ENCODE data around the gene AMZ2.

Gene AMZ2

DNA sequence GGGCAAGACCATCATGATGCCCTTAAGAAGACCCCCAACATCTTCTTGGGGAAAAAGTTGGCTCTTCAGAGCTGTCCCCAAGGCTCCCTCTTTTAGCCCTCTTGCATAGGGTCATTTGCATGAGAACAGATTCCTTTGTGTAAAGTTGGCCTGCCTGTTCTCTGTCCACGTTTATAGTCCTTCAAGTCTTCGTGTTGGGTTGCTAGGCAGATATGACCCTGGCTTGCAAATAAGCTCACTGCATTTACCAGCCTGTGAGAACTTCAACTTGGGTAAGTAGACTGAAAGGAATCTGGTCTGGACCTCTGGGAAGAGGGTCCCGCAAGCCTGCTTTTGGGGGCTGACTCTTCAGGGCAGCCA lies 46.3 kb downstream of the AMZ2 start:
- Histone ChIP-seq H3F3A (ENCODE audit: insufficient read depth, low read length) (0 out of 2 replicates have a peak, but pooled peaks cover 4% of the 10 kb centered on the region), H3K4me3 (ENCODE audit: low read depth, low read length, poor library complexity, severe bottlenecking) (no peak overlapping the region), H3K79me2 (ENCODE audit: insufficient read depth, low read length) (peaks cover 26% of the 10 kb centered on the region), H3K9me3 (ENCODE audit: low read length) (no peaks in the 10 kb centered on the region), H4K20me1 (ENCODE audit: insufficient read depth, low read length) (no peaks in the 10 kb centered on the region), H3K9me2 (ENCODE audit: low read depth, low read length) (no peaks in the 10 kb centered on the region), H3K4me2 (ENCODE audit: low read length) (peak overlapping the region; percentile 12; the same call in 1 of the 2 replicates), H3K27me3 (ENCODE audit: insufficient read depth, low read length) (no peaks in the 10 kb centered on the region), H3K36me3 (ENCODE audit: insufficient read depth, low read length) (peaks cover 15% of the 10 kb centered on the region; the same call in 1 of the 2 replicates), H2AFZ (ENCODE audit: low read length) (no peak overlapping the region), H3K27ac (ENCODE audit: low read depth, low read length, poor library complexity, severe bottlenecking) (peak overlapping the region; percentile 52), H3K4me1 (ENCODE audit: insufficient read depth, low read length, severe bottlenecking) (peaks cover 46% of the 10 kb centered on the region), H3K9ac (ENCODE audit: low read length) (no peak overlapping the region)
- TF ChIP-seq, protein P1, sequence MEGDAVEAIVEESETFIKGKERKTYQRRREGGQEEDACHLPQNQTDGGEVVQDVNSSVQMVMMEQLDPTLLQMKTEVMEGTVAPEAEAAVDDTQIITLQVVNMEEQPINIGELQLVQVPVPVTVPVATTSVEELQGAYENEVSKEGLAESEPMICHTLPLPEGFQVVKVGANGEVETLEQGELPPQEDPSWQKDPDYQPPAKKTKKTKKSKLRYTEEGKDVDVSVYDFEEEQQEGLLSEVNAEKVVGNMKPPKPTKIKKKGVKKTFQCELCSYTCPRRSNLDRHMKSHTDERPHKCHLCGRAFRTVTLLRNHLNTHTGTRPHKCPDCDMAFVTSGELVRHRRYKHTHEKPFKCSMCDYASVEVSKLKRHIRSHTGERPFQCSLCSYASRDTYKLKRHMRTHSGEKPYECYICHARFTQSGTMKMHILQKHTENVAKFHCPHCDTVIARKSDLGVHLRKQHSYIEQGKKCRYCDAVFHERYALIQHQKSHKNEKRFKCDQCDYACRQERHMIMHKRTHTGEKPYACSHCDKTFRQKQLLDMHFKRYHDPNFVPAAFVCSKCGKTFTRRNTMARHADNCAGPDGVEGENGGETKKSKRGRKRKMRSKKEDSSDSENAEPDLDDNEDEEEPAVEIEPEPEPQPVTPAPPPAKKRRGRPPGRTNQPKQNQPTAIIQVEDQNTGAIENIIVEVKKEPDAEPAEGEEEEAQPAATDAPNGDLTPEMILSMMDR (IDR thresholded peaks at IDR 0.05; ENCODE audit: low read length), result no peak
- TF ChIP-seq EZH2 (IDR thresholded peaks at IDR 0.05; ENCODE audit: borderline replicate concordance, low read length), result no peak

DNA sequence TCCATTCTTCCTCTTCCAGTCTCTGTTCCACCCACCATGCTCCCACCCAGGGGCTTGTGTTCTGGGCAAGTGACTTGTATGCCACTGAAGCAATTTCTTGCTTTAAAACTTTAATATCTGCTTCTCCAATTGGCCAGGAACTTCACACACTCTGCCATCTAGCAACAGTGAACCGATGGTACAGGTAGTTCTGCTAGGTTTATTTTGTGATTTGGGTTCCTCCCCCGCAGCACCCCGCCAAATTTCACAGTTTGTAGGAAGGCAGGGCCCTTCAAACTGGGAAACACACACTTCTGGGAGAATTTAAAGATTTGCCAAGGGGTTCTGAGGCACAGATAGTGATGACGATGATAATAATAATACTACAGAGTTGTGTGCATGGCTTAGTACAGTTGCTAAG lies 46.8 kb downstream of the AMZ2 start:
- H3K4me3 ChIP-seq (ENCODE audit: low read depth, low read length, poor library complexity, severe bottlenecking), result no peak overlapping the region
- peaks cover 10% of the 10 kb centered on the region; the same call in 1 of the 2 replicates for H3K36me3 ChIP-seq (ENCODE audit: insufficient read depth, low read length)
- peaks cover 42% of the 10 kb centered on the region for H3K4me1 ChIP-seq (ENCODE audit: insufficient read depth, low read length, severe bottlenecking)
- H3K9me3 ChIP-seq (ENCODE audit: low read length), result no peaks in the 10 kb centered on the region
- H2AFZ ChIP-seq (ENCODE audit: low read length), result no peak overlapping the region
- H3K9me2 ChIP-seq (ENCODE audit: low read depth, low read length), result no peaks in the 10 kb centered on the region
- H3K79me2 ChIP-seq (ENCODE audit: insufficient read depth, low read length), result peaks cover 21% of the 10 kb centered on the region
- no peaks in the 10 kb centered on the region for H4K20me1 ChIP-seq (ENCODE audit: insufficient read depth, low read length)
- H3K27me3 ChIP-seq (ENCODE audit: insufficient read depth, low read length), result no peaks in the 10 kb centered on the region
- H3K4me2 ChIP-seq (ENCODE audit: low read length), result peak overlapping the region; percentile 12; the same call in 1 of the 2 replicates
- peak overlapping the region; percentile 52 for H3K27ac ChIP-seq (ENCODE audit: low read depth, low read length, poor library complexity, severe bottlenecking)
- 0 out of 2 replicates have a peak, but pooled peaks cover under 1% of the 10 kb centered on the region for H3F3A ChIP-seq (ENCODE audit: insufficient read depth, low read length)
- H3K9ac ChIP-seq (ENCODE audit: low read length), result no peak overlapping the region
- no peak for TF ChIP-seq EZH2 (IDR thresholded peaks at IDR 0.05; ENCODE audit: borderline replicate concordance, low read length)
- TF ChIP-seq, protein P1 (IDR thresholded peaks at IDR 0.05; ENCODE audit: low read length), result no peak

DNA sequence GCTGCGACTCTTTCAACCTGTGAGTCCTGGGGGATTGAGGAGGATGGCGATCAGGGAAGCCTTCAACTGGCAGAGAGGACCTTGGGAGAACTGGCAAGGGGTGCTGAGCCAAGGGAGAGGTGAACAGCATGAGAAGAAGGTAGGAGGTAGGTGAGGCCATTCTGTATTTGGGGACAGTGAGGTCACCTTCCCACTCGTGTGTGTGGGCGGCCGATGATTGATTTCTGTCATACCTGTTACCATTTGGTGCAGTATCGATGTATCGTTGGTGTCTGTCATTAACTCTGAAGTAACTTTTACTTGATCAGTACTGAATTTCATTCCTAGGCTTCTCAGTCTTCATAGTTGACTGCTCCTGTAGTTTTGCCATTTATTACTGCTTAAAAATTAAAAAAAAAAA lies 47.2 kb downstream of the AMZ2 start:
- H3K9me3 ChIP-seq (ENCODE audit: low read length), result no peaks in the 10 kb centered on the region
- H3K9me2 ChIP-seq (ENCODE audit: low read depth, low read length), result no peaks in the 10 kb centered on the region
- no peaks in the 10 kb centered on the region for H3F3A ChIP-seq (ENCODE audit: insufficient read depth, low read length)
- H3K27me3 ChIP-seq (ENCODE audit: insufficient read depth, low read length), result no peaks in the 10 kb centered on the region
- no peak overlapping the region for H3K9ac ChIP-seq (ENCODE audit: low read length)
- no peak overlapping the region for H3K4me3 ChIP-seq (ENCODE audit: low read depth, low read length, poor library complexity, severe bottlenecking)
- H3K79me2 ChIP-seq (ENCODE audit: insufficient read depth, low read length), result peaks cover 16% of the 10 kb centered on the region
- peaks cover 6% of the 10 kb centered on the region; the same call in 1 of the 2 replicates for H3K36me3 ChIP-seq (ENCODE audit: insufficient read depth, low read length)
- no peak overlapping the region for H2AFZ ChIP-seq (ENCODE audit: low read length)
- H3K4me2 ChIP-seq (ENCODE audit: low read length), result no peak overlapping the region
- TF ChIP-seq, protein P1 (IDR thresholded peaks at IDR 0.05; ENCODE audit: low read length), result no peak
- no peak for TF ChIP-seq EZH2 (IDR thresholded peaks at IDR 0.05; ENCODE audit: borderline replicate concordance, low read length)
- H3K4me1 ChIP-seq (ENCODE audit: insufficient read depth, low read length, severe bottlenecking), result peaks cover 40% of the 10 kb centered on the region
- no peaks in the 10 kb centered on the region for H4K20me1 ChIP-seq (ENCODE audit: insufficient read depth, low read length)
- H3K27ac ChIP-seq (ENCODE audit: low read depth, low read length, poor library complexity, severe bottlenecking), result peak overlapping the region; percentile 52

Measured in OCI-LY1 (cell line).